Left ventricle myocardium superior (tissue), 1 donor: Measurements from ENCODE around the gene CCDC28A. TPM values are rescaled to one million over a fixed set of nuclear protein-coding genes. Genes with fewer than 3 reads are reported as not detected.

Experiments
- ATAC-seq: fragments of 200-7000 bp; cut with Tn5 transposase; one replicate; pipeline ENCODE4 v1.9.1; 2020; ENCODE audit warnings: mild to moderate bottlenecking, moderate library complexity
- DNase-seq: peaks from one replicate; pipeline ENCODE4 v3.0.0-alpha.2; 2020
- intact Hi-C: fragments of 100-400 bp; cut with micrococcal nuclease; formaldehyde crosslinking; loops from one replicate; pipeline ENCODE4 v1.11.0; 2022
- total RNA-seq: library from RNA; stranded (reverse); fragmentation: NEBNext Ultra II Directional; extraction: Animal tissue kit (Norgen Biotek cat#: 25700); gene quantifications from one replicate; pipeline ENCODE4 v1.2.1, GENCODE V29; 2021
- donor health status: DM: no; HTN: yes; CAD: no; lungs with severe emphysema.

Gene CCDC28A
- total RNA-seq, 1 donor from 2014 or later, result 9.0 TPM

- DNase-seq (no peak), ATAC-seq (peak; percentile 72)
- intact Hi-C loops, result no loop called here
Observed at GRCh38 chr6:138785980-138786379, 12.4 kb downstream of the CCDC28A start.

- ATAC-seq (no peak), DNase-seq (no peak)
- intact Hi-C loops, result no loop called here
Observed at GRCh38 chr6:138787138-138787537, 13.6 kb downstream of the CCDC28A start.

- intact Hi-C loops, result no loop called here
- DNase-seq (peak; percentile 91), ATAC-seq (peak; percentile 96)
Observed at GRCh38 chr6:138795809-138796603, 22.4 kb downstream of the CCDC28A start, which contains the start of gene ECT2L. TSS of gene ECT2L (plus strand) at chr6:138796087. CDS start at chr6:138813275, 17,188 bp downstream.

GRCh38 chr6:138796771-138797170 lies 23.2 kb downstream of the CCDC28A start:
- intact Hi-C loops, result no loop called here
- DNase-seq (no peak), ATAC-seq (no peak)

- DNase-seq, result no peak
- ATAC-seq, result no peak
- intact Hi-C loops, result no loop called here
Observed at GRCh38 chr6:138797806-138798446, 24.4 kb downstream of the CCDC28A start.

GRCh38 chr6:138800377-138801150 lies 27.0 kb downstream of the CCDC28A start:
- DNase-seq (no peak), ATAC-seq (no peak)
- intact Hi-C loops, result no loop called here

GRCh38 chr6:138803331-138803730 lies 29.8 kb downstream of the CCDC28A start:
- ATAC-seq, result no peak
- intact Hi-C loops, result no loop called here
- no peak for DNase-seq

GRCh38 chr6:138803861-138804260 lies 30.3 kb downstream of the CCDC28A start:
- peak; percentile 60 for ATAC-seq
- intact Hi-C loops, result no loop called here
- no peak for DNase-seq

- intact Hi-C loops, result no loop called here
- ATAC-seq (peak; percentile 85), DNase-seq (peak; percentile 50)
Observed at GRCh38 chr6:138805016-138805765, 31.6 kb downstream of the CCDC28A start.

- intact Hi-C loops, result no loop called here
Observed at GRCh38 chr6:138806889-138807288, 33.3 kb downstream of the CCDC28A start.

GRCh38 chr6:138809677-138810076 lies 36.1 kb downstream of the CCDC28A start:
- intact Hi-C loops, result no loop called here
- DNase-seq (no peak), ATAC-seq (no peak)

More at GRCh38 chr6:138806889-138807288, 33.3 kb downstream of the CCDC28A start:
- DNase-seq, result no peak
- ATAC-seq, result no peak

GRCh38 chr6:138811866-138812265 lies 38.3 kb downstream of the CCDC28A start:
- no peak for DNase-seq
- no peak for ATAC-seq
- intact Hi-C loops, result no loop called here

- intact Hi-C loops, result no loop called here
- DNase-seq (no peak), ATAC-seq (no peak)
Observed at GRCh38 chr6:138814179-138814834, 40.7 kb downstream of the CCDC28A start.

- no peak for DNase-seq
- intact Hi-C loops, result no loop called here
- no peak for ATAC-seq
Observed at GRCh38 chr6:138815221-138815620, 41.7 kb downstream of the CCDC28A start.

- intact Hi-C loops, result no loop called here
- DNase-seq, result no peak
Observed at GRCh38 chr6:138815797-138816528, 42.4 kb downstream of the CCDC28A start.

GRCh38 chr6:138817799-138818198 lies 44.2 kb downstream of the CCDC28A start:
- DNase-seq, result no peak
- intact Hi-C loops, result no loop called here
- ATAC-seq, result peak; percentile 8

More at GRCh38 chr6:138815797-138816528, 42.4 kb downstream of the CCDC28A start:
- ATAC-seq, result peak; percentile 75

- DNase-seq (no peak), ATAC-seq (peak; percentile 28)
- intact Hi-C loops, result no loop called here
Observed at GRCh38 chr6:138818496-138819194, 45.1 kb downstream of the CCDC28A start.
